NK-92 treated with Interleukin-12 subunit alpha and Interleukin-12 subunit beta, amount 100 ng/mL, for 24 hours (cell line): ENCODE measurements around the gene EAPP.
"Not testable (repeated sequence)": the region's sequence is repeated elsewhere in the genome, so short reads cannot be mapped to it uniquely, and the experiment has no call there.

Experiments
- DNase-seq: peaks from one replicate; lab custom pipeline; 2025; lab: John Stamatoyannopoulos, UW

Gene EAPP

GRCh38 chr14:34539407-34540180 lies at the start of gene EAPP:
TSS of gene EAPP (minus strand) at chr14:34539701. CDS start at chr14:34539628, 73 bp downstream.
- DNase-seq, result no peak

GRCh38 chr14:34583525-34583924 lies 44.0 kb upstream of the EAPP start:
- no peak for DNase-seq

GRCh38 chr14:34582117-34582680 lies 42.7 kb upstream of the EAPP start:
- DNase-seq, result no peak

- DNase-seq, result no peak
Measured at GRCh38 chr14:34580381-34580780, 40.9 kb upstream of the EAPP start.

DNA sequence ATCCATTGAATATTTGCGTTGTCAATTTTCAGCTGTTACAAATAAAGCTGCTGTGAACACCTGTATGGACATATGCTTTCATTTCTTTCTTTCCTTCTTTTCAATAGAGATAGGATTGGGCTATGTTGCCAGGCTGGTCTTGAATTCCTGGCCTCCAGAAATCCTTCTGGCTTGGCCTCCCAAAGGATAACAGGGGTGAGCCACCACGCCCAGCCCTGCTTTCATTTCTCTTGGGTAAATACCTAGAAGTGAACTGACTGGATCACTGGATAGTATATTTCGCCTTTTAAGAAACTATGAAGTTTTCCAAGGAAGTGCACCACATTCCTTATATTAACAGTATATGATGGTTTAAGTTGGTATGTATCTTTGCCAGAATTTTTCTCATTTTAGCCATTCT lies 32.3 kb upstream of the EAPP start:
- no peak for DNase-seq

GRCh38 chr14:34569750-34570149 lies 30.2 kb upstream of the EAPP start:
- no peak for DNase-seq

GRCh38 chr14:34568803-34569202 lies 29.3 kb upstream of the EAPP start:
- DNase-seq, result no peak

DNA sequence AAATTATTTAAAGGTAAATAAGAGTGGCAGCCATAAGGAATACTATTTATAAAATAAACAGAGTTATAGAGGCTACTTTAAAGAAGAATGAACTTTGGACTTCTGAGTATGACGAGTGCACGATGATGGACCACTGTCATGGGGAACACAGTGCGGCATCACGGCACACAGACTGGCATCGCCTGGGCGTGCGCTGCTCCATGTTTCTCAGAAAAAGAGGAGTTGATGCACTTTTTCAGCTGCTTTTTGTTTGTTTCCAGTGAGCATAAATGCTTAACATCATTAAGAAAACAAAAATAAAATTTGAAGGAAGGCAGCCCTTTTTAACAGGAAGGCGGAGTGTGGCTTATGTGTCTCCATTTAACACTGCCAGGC lies 23.3 kb upstream of the EAPP start:
- DNase-seq, result no peak

- DNase-seq, result not testable (repeated sequence)
Measured at GRCh38 chr14:34562037-34562775, 22.7 kb upstream of the EAPP start.

GRCh38 chr14:34556498-34556829 lies 17.0 kb upstream of the EAPP start:
- not testable (repeated sequence) for DNase-seq

DNA sequence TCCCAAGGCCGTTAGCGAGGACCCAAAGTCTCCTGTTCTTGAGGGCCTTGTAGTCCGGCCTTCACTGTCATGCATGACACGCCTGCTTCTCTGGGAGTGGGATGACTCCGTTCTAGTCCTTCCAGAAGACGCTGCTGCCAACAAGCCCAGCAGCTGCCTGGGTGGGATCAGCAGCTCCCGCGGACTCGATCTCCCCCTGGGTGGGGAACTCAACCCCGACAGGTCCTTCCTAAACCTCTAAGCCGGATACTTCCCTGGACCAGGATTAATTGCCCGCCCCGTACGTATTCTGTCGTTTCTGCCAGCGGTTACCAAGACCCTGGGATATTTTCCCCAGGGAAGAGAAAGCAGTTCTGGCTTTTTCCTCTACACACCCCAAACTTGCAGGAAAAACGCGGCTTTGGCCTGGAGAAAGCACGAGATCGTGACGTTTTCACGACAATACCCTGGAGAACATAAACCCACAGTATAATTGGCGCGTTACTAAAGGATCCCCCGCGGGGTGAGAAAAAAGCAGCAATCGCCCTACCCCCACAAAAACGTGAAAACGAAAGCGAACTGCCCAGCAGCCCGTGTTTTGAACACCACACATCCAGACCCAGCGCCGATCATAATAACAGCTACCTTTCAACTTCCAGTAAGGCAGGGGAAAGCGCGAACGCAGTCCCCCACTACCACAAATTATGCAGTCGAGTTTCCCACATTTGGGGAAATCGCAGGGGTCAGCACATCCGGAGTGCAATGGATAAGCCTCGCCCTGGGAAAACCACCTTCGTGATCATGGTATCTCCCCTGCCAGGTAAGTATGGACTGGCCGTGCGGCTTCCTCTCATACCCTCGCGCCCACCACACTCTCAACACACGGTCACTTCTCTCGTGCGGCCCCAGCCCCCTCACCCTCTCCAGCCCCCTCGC lies 16.3 kb upstream of the EAPP start:
- not testable (repeated sequence) for DNase-seq

- no peak for DNase-seq
Measured at GRCh38 chr14:34554540-34555250, 15.2 kb upstream of the EAPP start.

GRCh38 chr14:34549276-34549966 lies 9.9 kb upstream of the EAPP start:
- not testable (repeated sequence) for DNase-seq

DNA sequence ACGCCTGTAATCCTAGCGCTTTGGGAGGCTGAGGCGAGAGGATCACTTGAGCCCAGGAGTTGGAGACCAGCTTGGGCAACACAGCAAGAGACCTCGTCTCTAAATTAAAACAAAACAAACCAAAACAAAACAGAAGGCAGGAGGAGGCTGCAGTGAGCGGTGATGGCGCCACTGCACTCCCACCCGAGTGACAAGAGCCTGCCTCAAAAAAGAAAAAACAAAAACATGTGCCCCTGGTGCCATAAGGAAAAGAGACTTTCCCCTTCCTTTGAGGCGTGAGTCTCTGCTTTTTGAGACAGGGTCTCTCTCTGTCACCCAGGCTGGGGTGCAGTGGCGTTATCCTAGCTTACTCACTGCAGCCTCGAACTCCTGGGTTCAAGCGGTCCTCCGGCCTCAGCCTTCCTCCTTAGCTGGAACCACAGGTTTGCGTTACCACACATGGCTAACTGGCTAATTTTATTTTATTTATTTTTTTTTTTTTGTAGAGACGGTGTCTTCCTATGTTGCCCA lies 9.0 kb upstream of the EAPP start:
- no peak for DNase-seq

GRCh38 chr14:34547136-34547520 lies 7.6 kb upstream of the EAPP start:
- DNase-seq, result not testable (repeated sequence)

- DNase-seq, result not testable (repeated sequence)
Measured at GRCh38 chr14:34546272-34547135, 7.0 kb upstream of the EAPP start.

DNA sequence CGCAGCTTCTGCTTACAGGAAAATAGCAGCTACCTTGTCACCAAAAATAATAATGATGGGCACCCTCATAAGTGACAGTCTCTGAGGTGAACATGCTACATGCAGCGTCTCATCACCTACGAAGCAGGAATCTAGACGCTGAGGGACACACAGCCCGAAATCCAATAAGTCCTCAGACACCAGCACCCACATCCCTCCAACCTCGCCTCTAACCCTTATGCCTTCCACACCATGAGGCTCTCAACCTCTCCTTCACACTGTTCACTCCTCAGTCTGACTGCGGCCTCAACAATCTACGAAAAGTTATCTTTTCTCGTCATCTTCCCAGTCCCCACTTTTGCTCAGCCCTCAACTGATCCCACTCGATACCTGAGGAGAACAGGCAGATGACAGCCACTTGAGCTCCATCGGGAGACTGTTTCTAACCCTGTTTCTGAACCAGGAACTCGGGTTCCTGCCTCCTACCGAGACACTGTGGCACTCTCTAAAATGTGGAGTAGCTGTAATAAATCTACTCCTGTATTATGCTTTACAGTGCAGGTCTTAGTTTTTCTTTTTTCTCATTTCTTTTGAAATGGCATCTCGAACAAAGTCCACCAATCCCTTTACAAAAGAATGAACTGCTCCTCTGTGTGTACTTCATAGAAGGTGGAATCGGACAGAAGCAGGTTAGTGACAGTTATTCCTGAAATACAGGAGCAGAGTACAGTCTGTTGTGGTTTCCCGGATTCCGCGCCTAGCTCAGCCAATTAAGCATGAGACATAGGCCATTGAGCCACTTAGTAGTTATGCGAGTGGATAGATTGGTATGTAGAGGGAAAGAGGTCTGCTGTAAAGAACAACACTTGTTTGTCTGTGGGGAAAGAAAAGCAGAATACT lies 919 bp upstream of the EAPP start:
- not testable (repeated sequence) for DNase-seq

- DNase-seq, result no peak
Measured at GRCh38 chr14:34538871-34539406, 562 bp downstream of the EAPP start.
